ENCODE data around the gene ITPRID1. TPM values are rescaled to one million over a fixed set of nuclear protein-coding genes. Genes with fewer than 3 reads are reported as not detected.
"Not testable (repeated sequence)": the region's sequence is repeated elsewhere in the genome, so short reads cannot be mapped to it uniquely, and the experiment has no call there.

The ITPRID1 gene
- not detected for total RNA-seq
- long read RNA-seq, donor 1, partial matches to known transcripts = 0 of 6 reads
- long read RNA-seq, donor 1, other reads (novel, unspliced or antisense) = 6 of 6 reads
- long read RNA-seq, donor 2, partial matches to known transcripts = 0 of 3 reads
- long read RNA-seq, donor 2, other reads (novel, unspliced or antisense) = 3 of 3 reads

DNA sequence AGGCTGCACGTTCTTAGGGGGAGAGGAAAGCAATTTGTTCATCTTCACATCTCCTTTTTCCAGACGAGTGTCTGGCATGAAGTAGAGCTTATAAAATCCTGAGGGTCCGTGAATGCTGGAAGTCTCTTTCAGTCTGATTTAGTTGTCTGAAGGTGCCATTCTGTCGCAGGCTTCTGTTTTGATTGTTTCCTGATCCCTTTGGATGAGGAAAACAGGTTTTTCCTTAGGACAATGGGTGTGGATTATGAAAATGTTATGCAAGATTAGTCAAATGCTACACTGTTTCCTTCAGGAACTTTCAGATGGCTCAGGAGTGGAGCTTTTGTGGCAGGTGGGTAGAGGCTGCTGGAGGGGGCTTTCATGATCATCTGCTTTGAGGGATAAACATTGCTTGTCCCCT is at the start of gene ITPRID1:
ITPRID1 (plus strand) TSS at position 301 of the 400 bp plus-strand sequence. CDS start 38,935 bp downstream, outside the sequence.
- intact Hi-C loops (cut with DNase I) = loop anchor here in 1 of 2 donors (10.0 kb wide), 1 partner anchor 1661 kb away; no protein-coding TSS in a partner anchor
- no peak for DNase-seq (ENCODE audit: low spot score)

- DNase-seq (ENCODE audit: low spot score) = no peak
- intact Hi-C loops (cut with DNase I) = no loop called here
Observed at GRCh38 chr7:31464601-31465000, 49.3 kb upstream of the ITPRID1 start.

- intact Hi-C loops (cut with DNase I) = no loop called here
- no peak for DNase-seq (ENCODE audit: low spot score)
Observed at GRCh38 chr7:31465285-31465684, 48.6 kb upstream of the ITPRID1 start.

GRCh38 chr7:31466036-31466435 is 47.9 kb upstream of the ITPRID1 start:
- intact Hi-C loops (cut with DNase I) = no loop called here
- DNase-seq (ENCODE audit: low spot score) = no peak

DNA sequence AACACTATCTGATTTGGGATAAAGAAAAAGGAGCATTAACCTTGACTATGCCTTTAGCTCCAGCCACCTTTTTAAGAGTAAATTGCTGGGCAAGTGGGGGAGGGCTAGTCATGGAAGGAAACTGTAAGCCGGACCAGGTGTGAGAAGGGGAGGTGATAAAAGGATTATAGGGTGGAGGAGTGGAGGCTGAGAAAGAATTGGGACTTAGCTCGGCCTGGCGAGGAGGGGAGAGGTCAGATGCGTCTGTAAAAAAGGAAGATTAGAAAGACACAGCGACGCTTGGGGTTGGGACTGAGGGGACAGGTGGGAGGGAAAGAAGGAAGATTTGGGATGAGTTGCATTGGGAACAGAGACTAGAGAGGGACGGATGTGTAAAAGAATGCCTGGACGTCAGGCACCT is 43.0 kb upstream of the ITPRID1 start:
- intact Hi-C loops (cut with DNase I) = loop anchor here in 1 of 2 donors (5.0 kb wide), 1 partner anchor 1101 kb away; no protein-coding TSS in a partner anchor
- DNase-seq (ENCODE audit: low spot score) = not testable (repeated sequence)

DNA sequence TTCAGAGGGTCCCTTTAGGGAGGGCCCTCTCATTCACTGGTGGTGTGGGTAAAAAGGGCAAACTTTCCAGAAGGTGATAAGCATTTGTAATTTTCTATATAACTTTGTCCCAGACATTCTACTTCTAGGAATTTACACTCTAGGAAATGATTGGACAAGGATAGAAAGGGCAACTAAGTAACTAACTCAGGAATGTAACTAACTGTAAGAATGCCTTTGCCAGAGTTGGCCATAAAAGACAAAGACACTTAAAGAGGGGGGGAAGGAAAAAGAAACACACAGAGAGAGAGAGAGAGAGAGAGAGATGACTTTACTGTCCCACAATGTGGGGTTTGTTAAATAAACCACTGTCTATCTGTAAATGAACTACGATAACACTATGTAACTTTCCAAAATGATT is 38.5 kb upstream of the ITPRID1 start:
- intact Hi-C loops (cut with DNase I) = no loop called here
- no peak for DNase-seq (ENCODE audit: low spot score)

GRCh38 chr7:31476073-31476745 is 37.7 kb upstream of the ITPRID1 start:
- no peak for DNase-seq (ENCODE audit: low spot score)
- intact Hi-C loops (cut with DNase I) = no loop called here

- intact Hi-C loops (cut with DNase I) = no loop called here
Observed at GRCh38 chr7:31476941-31477677, 36.8 kb upstream of the ITPRID1 start.

GRCh38 chr7:31478018-31478417 is 35.9 kb upstream of the ITPRID1 start:
- DNase-seq (ENCODE audit: low spot score) = no peak
- intact Hi-C loops (cut with DNase I) = no loop called here

More at GRCh38 chr7:31476941-31477677, 36.8 kb upstream of the ITPRID1 start:
- DNase-seq (ENCODE audit: low spot score) = no peak

- DNase-seq (ENCODE audit: low spot score) = no peak
- intact Hi-C loops (cut with DNase I) = no loop called here
Observed at GRCh38 chr7:31478721-31479120, 35.2 kb upstream of the ITPRID1 start.

DNA sequence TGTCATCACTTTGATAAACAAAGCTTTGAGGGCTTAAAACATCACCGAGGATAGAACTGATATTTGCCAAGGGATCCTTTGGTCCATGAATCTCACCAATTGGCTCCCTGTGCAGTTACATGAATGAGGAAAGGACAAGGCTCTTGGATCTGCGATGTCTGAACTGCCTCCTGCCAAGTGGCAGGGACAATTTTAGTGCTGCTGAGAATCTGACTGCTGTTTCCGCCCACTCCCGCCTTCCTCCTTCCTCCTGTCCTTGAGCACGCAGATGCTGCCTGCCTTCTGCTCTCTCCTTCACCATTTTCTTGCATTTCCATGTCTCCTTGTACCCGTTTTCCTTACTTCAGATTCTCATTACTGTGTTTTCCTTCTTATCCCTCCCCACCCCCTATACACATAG is 26.8 kb upstream of the ITPRID1 start:
- no peak for DNase-seq (ENCODE audit: low spot score)
- intact Hi-C loops (cut with DNase I) = no loop called here

GRCh38 chr7:31487476-31487875 is 26.4 kb upstream of the ITPRID1 start:
- intact Hi-C loops (cut with DNase I) = no loop called here

DNA sequence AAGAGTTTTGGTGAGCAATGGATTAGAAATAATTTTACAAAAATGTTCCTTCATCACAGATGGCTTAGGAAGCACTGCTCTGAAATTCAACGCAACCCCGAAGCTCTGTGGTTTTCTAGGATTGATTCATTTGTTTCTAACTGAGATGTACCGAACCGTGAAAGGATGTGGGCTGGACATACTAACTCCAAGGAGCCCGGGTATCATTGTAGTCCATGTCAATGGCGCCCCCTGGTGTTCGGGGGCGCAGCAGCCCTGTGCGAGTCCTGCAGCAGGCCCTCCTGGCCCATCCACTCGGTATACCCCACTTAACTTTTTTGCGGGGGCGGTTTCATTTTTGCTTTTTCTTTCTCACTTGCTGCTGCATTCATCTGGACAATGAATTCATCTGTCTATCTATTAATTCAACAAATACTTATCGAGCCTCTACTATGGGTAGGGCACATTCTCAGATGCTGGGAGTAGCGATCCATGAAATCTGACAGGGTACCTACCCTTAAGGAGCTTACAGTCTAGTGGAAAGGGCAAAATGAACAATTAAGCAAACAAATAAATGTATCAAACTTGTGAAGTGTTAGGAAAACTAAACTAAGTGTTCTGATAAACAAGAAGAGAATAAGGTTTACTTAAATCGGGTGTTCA is 25.2 kb upstream of the ITPRID1 start:
- intact Hi-C loops (cut with DNase I) = no loop called here
- no peak for DNase-seq (ENCODE audit: low spot score)

More at GRCh38 chr7:31487476-31487875, 26.4 kb upstream of the ITPRID1 start:
- DNase-seq (ENCODE audit: low spot score) = no peak

DNA sequence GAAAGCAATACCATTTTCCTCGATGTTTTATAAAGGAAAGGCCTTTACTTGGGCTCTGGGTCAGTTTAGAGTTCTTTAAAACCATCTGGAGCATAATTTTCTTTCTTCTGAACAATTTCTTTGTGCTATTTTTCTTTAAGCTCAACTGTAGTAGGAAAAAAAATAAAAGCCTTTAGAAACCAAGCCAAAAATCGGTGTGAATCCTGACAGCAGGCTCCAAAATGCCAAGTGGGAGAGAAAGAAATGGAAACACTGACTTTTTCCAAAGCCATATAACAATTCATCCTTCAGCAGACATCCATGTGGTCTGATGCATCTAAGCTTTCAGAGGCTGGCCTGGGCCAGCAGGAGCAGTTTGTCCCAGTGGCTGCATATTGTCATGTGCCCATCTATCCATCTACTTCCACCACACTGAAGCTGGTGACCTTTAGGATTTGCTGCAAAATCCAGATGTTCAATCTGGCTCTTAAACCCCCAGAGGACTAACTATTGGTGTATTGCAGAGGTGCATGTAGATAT is 23.0 kb upstream of the ITPRID1 start:
- intact Hi-C loops (cut with DNase I) = no loop called here

DNA sequence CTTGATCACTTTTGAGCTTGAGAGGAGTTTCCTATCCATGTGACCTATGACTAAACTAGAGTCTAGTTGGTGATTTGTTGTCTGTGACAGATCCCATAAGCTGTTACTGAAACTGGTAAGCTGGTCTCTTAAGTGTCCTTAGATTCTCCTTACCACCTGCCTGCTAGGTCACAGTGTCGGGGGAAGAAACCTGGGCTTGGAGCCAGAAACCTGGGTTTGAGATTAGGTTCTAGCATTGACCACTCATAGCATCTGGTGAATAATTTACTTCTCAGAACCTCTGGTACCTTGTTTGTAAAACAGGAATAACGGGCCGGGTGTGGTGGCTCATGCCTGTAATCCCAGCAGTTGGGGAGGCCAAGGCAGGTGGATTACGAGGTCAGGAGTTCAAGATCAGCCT is 21.8 kb upstream of the ITPRID1 start:
- DNase-seq (ENCODE audit: low spot score) = no peak
- intact Hi-C loops (cut with DNase I) = no loop called here

More for the DNA sequence above, 23.0 kb upstream of the ITPRID1 start:
- no peak for DNase-seq (ENCODE audit: low spot score)

GRCh38 chr7:31493714-31494181 is 20.1 kb upstream of the ITPRID1 start:
- intact Hi-C loops (cut with DNase I) = no loop called here
- no peak for DNase-seq (ENCODE audit: low spot score)

- intact Hi-C loops (cut with DNase I) = no loop called here
- DNase-seq (ENCODE audit: low spot score) = no peak
Observed at GRCh38 chr7:31494421-31494820, 19.5 kb upstream of the ITPRID1 start.

DNA sequence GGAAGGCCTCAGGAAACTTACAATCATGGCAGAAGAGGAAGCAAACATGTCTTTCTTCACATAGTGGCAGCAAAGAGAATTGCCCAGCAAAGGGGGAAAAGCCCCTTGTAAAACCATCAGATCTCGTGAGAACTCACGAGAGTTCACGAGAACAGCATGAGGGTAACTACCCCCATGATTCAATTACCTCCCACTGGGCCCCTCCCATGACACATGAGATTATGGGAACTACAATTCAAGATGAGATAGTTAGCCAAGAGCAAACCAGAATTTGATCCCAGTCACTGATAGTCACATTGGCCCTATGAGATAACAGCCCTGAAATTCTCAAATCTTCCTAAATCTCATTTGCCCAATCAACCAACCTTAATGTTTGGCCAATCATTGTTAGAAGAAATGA is 18.2 kb upstream of the ITPRID1 start:
- DNase-seq (ENCODE audit: low spot score) = no peak

GRCh38 chr7:31497516-31497915 is 16.4 kb upstream of the ITPRID1 start:
- no peak for DNase-seq (ENCODE audit: low spot score)
- intact Hi-C loops (cut with DNase I) = no loop called here

More for the DNA sequence above, 18.2 kb upstream of the ITPRID1 start:
- intact Hi-C loops (cut with DNase I) = no loop called here
